Nucleus accumbens (tissue), 56 donors: ENCODE results near the gene POSTN.

ENCODE experiments used
- DNase-seq, 56 donors: peaks; one replicate each; lab custom pipeline; 2025; lab: John Stamatoyannopoulos, UW

The POSTN gene

DNA sequence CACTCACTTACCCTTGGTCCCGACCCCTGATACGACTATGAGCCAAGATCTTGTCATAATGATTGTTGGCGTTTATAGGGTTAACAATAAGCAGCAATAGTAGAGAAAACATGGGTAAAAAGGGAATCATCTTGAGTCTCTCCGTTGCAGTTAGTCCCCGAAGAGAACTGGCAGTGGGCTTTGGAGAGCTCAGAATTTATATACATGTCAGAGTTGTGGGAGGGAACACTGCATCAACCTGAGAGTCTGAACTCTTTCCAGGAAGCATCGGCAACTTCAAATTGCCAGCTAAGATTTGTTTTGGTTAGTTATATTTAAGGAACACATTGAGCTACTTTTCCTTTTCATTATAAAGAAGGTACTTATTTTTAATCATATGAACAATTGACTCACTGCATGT, at the start of gene POSTN:
Gene POSTN (minus strand): TSS at position 172 of the 400 bp plus-strand sequence. CDS start 42 bp downstream, at position 130.
- DNase-seq, result no peak

- no peak for DNase-seq
Measured at GRCh38 chr13:37647031-37647650, 48.6 kb upstream of the POSTN start.

DNA sequence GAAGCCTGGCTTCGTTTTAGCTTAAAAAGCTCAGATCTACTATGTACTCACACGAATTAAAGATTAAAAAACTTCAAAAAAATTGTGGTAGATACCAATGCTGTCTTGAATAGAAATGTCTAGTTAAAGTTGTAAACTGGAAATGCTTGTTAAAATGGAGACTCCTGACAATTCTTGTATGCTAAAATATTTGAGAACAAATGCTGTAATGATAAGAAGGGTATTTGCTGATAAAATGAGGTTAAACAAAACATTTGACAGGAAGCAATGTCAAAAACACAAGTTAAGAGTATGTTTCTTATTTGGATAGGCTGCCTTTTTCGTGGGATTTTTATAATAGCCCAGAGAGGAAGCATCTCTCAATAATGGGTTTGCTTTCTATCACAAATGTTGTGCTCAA, 48.0 kb upstream of the POSTN start:
- no peak for DNase-seq

DNA sequence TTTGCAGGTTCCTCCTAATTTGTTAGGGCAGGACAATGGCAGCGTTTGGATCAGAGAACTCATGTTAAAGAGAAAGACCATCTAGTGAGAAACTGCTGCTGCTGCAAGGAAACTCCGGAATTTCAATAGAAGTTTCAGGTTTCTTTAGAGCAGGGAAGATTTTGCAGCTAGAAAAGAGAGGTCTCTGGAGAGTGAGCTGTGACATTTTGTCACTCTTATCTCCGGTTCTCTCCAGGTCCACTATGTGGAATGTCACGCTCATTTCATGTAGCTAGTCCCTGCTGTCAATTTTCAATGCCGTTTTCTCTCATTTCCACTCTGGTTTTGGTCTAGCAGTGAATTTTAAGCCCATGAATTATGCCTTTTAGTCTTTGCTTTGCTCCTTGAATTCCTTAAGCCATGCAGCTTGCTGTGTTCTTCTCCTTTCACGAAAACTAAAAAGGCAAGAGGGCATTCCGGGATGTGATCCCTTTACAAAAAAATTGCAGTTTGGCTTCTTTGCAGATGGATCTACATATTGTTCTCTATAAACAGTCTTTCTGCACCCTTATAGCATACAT, 46.7 kb upstream of the POSTN start:
- no peak for DNase-seq

GRCh38 chr13:37641391-37641790, 42.8 kb upstream of the POSTN start:
- no peak for DNase-seq

- DNase-seq, result peak in 5 of 56 donors; percentile 1 to 21 (median 6)
Measured at GRCh38 chr13:37640499-37640898, 41.9 kb upstream of the POSTN start.

- no peak for DNase-seq
Measured at GRCh38 chr13:37636701-37637100, 38.1 kb upstream of the POSTN start.

GRCh38 chr13:37632294-37632693, 33.7 kb upstream of the POSTN start:
- no peak for DNase-seq

DNA sequence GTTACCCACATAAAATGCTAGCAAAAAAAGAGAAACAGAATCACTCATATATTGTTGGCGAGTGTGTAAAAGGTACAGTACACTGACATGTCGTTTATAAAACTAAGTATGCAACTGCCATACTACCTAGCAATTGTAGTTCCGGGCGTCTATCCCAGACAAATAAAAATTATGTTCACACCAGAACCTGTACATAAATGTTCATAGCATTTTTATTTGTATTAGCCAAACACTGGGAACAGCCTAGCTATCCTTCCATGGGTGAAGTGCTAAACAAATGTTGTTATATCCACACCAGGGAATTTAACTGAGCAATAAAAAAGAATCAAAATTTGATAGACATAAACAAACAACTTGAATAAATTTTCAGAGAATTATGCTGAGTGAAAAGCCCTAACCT, 28.9 kb upstream of the POSTN start:
- DNase-seq, result no peak

DNA sequence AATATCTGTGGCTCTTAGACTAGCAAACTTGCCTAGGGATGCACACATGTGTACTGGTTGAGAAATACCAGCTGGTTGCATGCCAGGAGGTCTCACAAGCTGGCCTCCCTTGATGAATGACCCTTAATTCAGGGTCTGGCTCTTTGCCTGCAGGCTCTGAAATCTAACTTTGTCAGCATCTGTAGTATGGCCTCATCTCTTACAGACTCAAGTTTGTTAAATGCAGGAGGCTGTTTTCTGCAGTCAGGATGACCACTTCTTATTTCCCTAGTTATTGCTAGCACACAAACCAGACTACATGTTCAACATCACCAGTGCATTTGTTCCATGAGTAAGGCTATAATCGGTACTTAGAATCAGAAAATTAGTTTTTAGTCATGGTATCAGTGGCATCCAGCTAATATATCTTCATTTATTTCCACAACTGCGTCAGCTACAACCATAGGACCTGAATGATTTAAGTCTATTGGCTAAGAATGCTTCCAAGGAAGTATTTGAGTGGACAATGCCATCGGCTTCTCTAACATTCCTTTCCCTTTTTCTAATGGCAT, 23.3 kb upstream of the POSTN start:
- no peak for DNase-seq

DNA sequence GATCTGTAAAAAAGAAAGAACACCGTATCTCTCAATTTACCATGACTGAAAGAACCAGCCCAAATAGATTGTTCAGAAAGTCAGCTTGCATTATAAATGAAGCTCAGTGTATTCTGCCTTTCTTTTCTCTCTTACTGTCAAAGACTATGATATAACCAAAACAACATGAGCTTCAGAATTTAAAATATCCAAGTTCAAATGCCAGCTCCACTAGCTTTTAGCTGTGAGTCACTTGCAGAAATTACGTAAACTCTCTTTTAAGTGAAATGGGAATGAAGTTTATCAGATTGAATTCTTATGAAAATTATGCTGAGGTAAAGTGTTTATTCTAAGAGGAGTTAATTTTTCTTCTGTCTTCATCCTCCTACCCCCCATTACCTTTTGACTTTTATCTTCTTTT, 20.0 kb upstream of the POSTN start:
- no peak for DNase-seq

DNA sequence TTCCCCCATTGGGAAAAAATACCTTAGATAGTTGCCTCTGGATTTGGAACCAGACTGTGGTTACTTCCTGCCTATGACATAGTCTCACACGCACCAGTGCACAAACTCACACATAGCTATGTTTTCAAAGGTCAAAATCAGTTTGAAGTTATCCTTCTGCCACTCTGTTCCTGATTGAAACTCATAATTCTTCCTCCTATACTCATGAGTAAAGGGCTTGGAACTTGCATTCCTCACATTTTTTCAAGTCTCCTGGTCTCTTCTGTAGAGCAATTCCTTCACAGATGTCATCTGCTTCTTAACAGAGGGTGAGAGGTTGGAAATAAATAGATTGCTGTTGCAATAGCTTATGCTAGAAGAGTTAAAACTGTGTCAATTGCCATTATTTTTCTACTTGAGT, 18.6 kb upstream of the POSTN start:
- no peak for DNase-seq

- DNase-seq, result no peak
Measured at GRCh38 chr13:37616131-37616530, 17.6 kb upstream of the POSTN start.

DNA sequence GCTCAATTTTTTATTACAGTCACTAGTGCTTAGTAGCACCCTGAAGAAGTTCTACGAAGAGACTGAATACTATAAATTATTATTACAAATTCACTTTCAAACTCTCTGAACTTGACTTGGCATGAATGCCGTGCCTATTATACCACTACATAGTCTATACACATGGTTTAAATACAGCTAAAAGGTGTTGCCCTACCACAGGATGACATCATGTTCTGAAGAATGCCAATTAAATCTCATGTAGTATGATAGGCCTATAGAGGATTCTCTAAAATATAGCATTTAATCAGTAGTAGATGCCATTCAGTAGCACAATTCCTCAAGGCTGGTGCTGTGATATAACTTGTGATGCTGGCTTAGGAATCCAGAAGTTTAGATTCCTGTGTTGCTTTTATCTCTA, 16.7 kb upstream of the POSTN start:
- DNase-seq, result no peak

GRCh38 chr13:37613638-37614037, 15.1 kb upstream of the POSTN start:
- DNase-seq, result no peak

DNA sequence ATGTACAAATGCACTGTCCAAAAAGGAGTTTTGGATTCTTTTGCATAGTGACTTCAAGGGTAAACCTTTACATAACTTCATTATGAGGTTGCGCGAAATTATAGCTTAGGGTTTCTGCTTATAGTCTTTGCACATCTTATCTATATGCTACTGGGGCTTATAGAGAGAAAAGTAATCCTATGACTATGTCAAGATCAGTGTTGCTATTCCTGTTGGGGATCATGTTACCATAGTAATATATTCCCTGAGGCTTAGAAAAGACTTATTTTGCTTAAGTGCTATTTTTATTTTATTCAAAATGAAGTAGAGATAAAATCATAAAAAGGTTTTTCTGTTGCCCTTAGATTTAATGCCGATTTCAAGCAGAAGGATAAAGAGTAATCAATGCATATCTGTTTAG, 14.7 kb upstream of the POSTN start:
- DNase-seq, result no peak

DNA sequence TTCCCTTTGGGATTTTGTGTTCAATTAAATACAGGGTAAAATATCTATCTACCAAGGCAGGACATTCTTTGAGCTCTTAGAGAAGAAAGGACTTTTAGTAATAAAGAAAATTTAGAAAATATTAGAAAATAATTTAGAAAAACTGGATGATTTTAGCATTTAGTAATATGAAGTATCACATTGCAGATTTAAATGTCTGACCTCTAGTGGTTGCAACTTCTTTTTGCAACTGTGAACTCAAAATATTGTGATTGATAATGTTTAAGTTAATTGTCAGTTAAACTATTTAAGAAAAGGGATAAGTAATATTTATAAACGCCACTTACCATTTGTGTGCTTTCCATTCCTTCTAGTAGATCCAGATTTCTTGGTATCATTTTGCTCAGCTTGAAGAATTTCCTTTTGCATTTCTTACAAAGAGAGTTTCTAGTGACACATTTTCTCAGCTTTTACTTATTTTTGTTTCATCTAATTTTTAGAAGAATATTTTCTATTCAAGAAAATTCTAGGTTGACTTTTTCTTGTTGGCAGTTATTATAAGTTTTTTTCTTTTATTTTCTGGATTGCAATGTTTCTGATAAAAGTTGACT, 10.3 kb upstream of the POSTN start:
- DNase-seq, result no peak

DNA sequence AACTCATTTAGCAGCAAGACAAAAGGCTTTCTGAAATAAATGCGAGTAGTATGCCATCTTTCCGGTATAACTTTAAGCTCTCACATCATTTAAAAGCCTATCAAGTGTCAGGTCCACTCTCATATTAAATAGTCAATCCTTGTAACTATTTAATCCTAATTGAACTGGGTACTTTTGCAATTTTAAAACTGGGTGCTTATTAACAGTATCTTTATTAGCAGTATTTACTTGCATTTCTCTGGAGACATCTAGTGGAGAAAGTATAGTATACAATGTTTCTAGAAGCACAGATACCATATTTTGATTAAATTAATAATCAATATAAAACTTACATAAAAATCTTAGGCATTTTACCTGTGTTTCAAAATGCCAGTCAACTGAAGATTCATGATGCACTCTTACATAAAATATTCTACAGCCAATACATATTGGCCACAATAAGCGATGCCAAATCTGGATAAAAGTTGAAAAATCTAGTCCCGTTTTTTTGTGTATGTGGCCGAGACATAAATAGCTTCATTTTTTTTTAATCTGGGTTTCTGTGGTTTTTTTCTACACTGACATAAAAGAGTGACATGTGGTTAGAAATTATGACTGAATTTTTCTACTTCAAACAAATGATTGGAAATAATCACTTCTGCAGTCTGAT, 4.3 kb upstream of the POSTN start:
- DNase-seq, result no peak

GRCh38 chr13:37601648-37602440, 3.3 kb upstream of the POSTN start:
- DNase-seq, result no peak

- no peak for DNase-seq
Measured at GRCh38 chr13:37599519-37599918, 951 bp upstream of the POSTN start.
